ENCODE results near the gene BOLA3.

BOLA3 gene

DNA sequence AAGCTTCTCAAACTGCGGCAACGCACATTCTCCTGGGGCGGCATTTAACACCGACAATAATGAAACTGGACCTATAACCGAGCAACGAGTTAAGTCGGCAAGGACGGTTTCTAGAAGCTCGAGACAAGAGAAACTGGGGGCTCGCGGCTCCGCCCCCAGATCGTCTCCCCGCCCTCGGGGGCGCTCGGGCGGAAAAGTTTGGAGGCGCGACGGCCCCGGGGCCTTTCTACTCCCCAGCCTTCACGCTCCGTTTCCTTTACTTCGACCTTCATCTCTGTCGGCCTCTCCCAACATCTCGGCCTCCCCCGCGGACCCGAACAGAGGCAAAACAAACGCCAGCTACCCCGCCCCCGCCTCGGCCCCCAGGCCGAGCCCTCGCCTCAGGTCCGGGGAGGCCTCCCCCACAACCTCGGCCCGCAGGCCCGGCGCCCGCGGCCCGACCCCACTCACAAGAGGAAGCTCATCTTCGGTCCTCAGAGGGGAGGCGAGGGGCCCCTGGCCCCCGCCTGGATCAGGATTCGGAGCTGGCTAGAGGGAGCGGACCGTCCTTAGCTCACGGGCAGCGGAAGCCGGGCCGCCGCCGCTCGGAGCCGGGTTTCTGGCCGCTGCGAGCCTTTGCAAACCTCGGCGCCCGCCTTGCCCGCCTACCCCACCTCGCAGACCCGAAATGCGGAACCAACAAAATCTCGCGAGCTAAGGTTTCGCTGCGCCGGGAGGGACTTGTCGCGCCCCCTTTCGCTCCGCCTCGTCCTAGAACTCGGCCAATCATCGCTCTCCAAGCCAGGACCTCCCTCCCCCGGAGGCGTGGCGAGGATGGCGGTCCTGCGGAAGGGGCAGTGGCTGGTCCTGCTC, 30.7 kb upstream of the BOLA3 start, which contains the start of gene MOB1A:
Gene MOB1A, minus strand, starts transcription at position 669 of the 852 bp plus-strand sequence. Its CDS starts 205 bp downstream, at position 464.
- H3K27me3 ChIP-seq = no peaks in the 10 kb centered on the region
- no peaks in the 10 kb centered on the region for H3K36me3 ChIP-seq
- no peaks in the 10 kb centered on the region for H3K9me3 ChIP-seq
- peak within 1 kb of the TSS; percentile 81 to 84 for H3K4me3 ChIP-seq
- TF ChIP-seq, protein P1, sequence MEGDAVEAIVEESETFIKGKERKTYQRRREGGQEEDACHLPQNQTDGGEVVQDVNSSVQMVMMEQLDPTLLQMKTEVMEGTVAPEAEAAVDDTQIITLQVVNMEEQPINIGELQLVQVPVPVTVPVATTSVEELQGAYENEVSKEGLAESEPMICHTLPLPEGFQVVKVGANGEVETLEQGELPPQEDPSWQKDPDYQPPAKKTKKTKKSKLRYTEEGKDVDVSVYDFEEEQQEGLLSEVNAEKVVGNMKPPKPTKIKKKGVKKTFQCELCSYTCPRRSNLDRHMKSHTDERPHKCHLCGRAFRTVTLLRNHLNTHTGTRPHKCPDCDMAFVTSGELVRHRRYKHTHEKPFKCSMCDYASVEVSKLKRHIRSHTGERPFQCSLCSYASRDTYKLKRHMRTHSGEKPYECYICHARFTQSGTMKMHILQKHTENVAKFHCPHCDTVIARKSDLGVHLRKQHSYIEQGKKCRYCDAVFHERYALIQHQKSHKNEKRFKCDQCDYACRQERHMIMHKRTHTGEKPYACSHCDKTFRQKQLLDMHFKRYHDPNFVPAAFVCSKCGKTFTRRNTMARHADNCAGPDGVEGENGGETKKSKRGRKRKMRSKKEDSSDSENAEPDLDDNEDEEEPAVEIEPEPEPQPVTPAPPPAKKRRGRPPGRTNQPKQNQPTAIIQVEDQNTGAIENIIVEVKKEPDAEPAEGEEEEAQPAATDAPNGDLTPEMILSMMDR (IDR thresholded peaks at IDR 0.05) = no peak
- intact Hi-C loops (cut with DNase I; ENCODE audit: low total_unique reads) = no loop called here
- H3K4me1 ChIP-seq = peaks cover 0 to 47% (median 22%) of the 10 kb centered on the region in 4 donors
- peak within 1 kb of the TSS; percentile 92 to 94 for H3K27ac ChIP-seq
- peak; percentile 97 to 99 for DNase-seq

DNA sequence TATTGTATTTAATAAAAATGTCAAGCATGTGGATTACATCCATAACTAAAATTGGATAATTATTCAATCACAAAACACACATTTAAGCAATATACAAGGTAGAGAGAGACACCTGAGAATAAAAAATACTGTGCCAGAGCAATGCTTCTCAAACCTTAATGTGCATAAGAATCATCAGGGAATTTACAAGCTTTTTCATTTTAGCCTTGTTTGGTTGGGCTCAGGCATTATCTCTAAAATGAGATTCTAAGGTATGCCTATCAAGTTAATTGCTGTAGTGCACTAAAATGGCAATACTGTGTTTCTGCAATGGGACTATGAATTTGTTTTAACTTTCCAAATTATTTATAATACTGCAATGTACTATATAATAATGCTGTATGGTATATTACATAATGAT, 30.0 kb upstream of the BOLA3 start:
- Histone ChIP-seq H3K4me1 (peaks cover 0 to 51% (median 22%) of the 10 kb centered on the region in 4 donors), H3K27ac (peak overlapping the region; percentile 92 to 94), H3K9me3 (no peaks in the 10 kb centered on the region), H3K27me3 (no peaks in the 10 kb centered on the region), H3K4me3 (peak overlapping the region; percentile 81 to 84), H3K36me3 (no peaks in the 10 kb centered on the region)
- intact Hi-C loops (cut with DNase I; ENCODE audit: low total_unique reads) = no loop called here
- TF ChIP-seq, protein P1 (IDR thresholded peaks at IDR 0.05) = no peak
- no peak for DNase-seq

DNA sequence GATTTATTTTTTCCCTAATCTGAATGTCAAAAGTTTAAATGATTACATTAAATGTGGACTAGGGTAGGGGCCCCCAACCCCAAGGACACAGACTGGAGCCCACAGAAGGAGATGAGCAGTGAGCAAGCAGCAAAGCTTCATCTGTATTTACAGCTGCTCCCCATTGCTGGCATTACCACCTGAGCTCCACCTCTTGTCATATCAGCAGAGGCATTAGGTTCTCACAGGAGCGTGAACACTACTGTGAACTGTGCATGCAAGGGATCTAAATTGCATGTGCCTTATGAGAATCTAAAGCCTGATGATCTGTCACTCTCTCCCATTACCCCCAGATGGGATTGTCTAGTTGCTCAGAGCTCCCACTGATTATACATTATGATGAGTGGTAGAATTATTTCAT, 27.2 kb upstream of the BOLA3 start:
- no peaks in the 10 kb centered on the region for H3K9me3 ChIP-seq
- no peak for DNase-seq
- no peak overlapping the region for H3K27ac ChIP-seq
- no peaks in the 10 kb centered on the region for H3K27me3 ChIP-seq
- TF ChIP-seq, protein P1 (IDR thresholded peaks at IDR 0.05) = no peak
- peaks cover 10 to 22% (median 21%) of the 10 kb centered on the region in 3 donors for H3K36me3 ChIP-seq
- H3K4me1 ChIP-seq = peaks cover 0 to 59% (median 23%) of the 10 kb centered on the region in 4 donors
- no peak overlapping the region for H3K4me3 ChIP-seq
- intact Hi-C loops (cut with DNase I; ENCODE audit: low total_unique reads) = no loop called here

DNA sequence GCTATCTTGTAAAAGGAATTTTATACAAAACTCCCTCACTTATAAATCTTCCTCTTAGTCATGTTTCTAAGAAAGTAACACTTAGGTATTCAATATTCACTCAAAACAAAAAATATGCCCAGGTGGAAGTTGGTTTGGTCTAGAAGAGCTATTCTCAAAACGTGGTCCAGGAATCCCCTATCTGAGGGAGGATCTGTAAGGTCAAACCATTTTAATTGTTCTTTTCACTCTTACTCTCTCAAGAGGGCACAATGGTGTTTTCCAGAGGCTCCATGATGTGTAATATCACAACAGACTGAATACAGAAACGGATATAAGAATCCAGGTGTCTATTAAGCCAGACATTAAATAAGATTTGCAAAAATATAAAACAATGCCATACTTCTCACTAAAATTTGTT, 21.0 kb upstream of the BOLA3 start:
- DNase-seq = no peak
- H3K9me3 ChIP-seq = no peaks in the 10 kb centered on the region
- intact Hi-C loops (cut with DNase I; ENCODE audit: low total_unique reads) = no loop called here
- no peak overlapping the region for H3K4me3 ChIP-seq
- H3K27me3 ChIP-seq = no peaks in the 10 kb centered on the region
- TF ChIP-seq, protein P1 (IDR thresholded peaks at IDR 0.05) = no peak
- H3K27ac ChIP-seq = no peak overlapping the region
- H3K4me1 ChIP-seq = peaks cover 0 to 12% (median 1%) of the 10 kb centered on the region in 4 donors
- peaks cover 70 to 81% (median 78%) of the 10 kb centered on the region in 3 donors for H3K36me3 ChIP-seq

DNA sequence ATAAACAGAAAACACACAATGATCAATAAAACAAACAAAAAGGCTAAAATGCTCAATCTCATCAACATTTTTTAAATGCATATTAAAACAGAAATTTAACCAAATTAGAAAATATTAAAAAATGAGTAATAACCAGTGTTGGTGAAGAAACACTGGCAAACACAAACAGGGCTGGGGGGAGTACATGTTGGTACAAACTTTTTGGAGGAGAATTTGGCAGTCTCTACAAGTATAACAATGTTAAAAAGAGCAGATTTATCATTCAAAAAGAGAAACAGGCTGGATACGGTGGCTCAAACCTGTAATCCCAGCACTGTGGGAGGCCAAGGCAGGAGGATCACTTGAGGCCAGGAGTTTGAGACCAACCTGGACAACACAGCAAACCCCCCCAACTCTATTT, 17.0 kb upstream of the BOLA3 start:
- intact Hi-C loops (cut with DNase I; ENCODE audit: low total_unique reads) = no loop called here
- Histone ChIP-seq H3K9me3 (no peaks in the 10 kb centered on the region), H3K4me1 (no peaks in the 10 kb centered on the region), H3K36me3 (peaks cover 79 to 95% (median 84%) of the 10 kb centered on the region in 3 donors), H3K4me3 (no peak overlapping the region), H3K27ac (no peak overlapping the region), H3K27me3 (no peaks in the 10 kb centered on the region)
- TF ChIP-seq, protein P1 (IDR thresholded peaks at IDR 0.05) = no peak
- DNase-seq = no peak

Data from tibial artery (tissue), 4 donors.